GM18511 (cell line): ENCODE measurements around the gene USP12.
"Not testable (repeated sequence)": the region's sequence is repeated elsewhere in the genome, so short reads cannot be mapped to it uniquely, and the experiment has no call there.

Experiments used
- ATAC-seq: cut with Tn5 transposase; IDR thresholded peaks from one replicate; pipeline ENCODE4 v1.9.1; 2021; ENCODE audit warnings: mild to moderate bottlenecking, moderate library complexity; ENCODE audit not compliant: unreplicated experiment

The USP12 gene

GRCh38 chr13:27124571-27124970 is 47.0 kb downstream of the USP12 start:
- ATAC-seq = no peak

- ATAC-seq = not testable (repeated sequence)
Measured at GRCh38 chr13:27123445-27123844, 48.2 kb downstream of the USP12 start.

DNA sequence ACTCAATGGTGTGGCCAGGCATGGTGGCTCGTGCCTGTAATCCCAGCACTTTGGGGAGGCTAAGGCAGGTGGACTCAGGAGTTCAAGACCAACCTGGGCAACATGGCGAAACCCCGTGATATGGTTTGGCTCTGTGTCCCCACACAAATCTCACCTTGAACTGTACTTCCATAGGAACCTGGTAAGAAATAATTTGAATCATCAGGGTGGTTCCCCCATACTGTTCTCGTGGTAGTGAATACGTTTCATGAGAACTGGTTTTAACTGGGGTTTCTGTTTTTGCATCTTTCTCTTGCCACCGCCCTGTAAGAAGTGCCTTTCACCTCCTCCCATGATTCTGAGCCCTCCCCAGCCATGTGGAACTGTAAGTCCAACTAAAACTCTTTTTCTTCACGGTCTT is 49.6 kb downstream of the USP12 start:
- ATAC-seq = no peak

DNA sequence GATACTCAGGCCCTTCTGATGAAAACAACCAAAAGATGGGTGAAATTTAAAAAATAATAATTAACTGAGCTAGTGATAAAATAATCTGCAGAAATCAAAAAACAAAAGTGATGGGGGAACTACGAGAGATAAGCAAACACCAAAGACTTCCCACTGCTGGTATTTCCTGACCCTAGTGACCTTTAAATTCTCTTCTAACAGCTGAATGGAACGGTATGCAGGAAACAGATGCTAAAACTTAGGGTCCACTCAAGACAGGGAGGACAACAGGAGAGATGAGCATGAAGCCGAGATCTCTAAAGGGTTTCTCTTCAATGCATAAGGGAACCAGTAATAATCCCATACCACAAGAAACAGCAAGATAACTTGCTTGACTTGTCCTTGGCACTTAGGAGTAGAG is 50.8 kb downstream of the USP12 start:
- no peak for ATAC-seq

GRCh38 chr13:27120011-27120410 is 51.6 kb downstream of the USP12 start:
- ATAC-seq = no peak

DNA sequence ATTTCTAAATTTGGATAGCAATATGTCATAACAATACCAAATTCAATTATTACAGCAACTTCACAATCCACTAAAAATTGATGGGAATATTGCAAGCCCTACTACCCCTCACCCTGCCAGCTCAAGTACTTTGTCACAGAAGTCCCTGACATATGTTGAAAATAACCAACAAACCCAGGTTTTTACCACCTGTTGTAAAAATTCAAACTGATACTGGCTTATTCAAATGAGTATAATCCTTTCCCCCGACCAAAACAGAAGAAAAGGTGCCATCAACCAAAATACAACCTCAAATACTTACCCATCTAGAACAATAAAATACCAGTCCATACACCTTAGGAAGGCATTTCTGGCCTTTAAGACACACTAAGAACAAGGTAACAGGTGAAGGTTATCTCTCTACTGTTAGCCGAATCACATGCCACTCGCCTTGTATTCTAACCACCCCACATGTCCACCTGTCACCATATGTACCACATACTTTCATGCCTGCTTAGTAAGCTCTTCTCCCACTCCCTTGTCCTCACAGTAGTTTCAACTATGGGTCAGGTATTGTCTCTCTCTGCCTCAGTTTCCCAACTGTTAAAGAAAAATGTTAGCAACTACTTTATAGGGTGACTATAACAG is 53.1 kb downstream of the USP12 start:
- ATAC-seq = no peak

- no peak for ATAC-seq
Measured at GRCh38 chr13:27117952-27118351, 53.7 kb downstream of the USP12 start.

GRCh38 chr13:27117158-27117557 is 54.5 kb downstream of the USP12 start:
- ATAC-seq = no peak

DNA sequence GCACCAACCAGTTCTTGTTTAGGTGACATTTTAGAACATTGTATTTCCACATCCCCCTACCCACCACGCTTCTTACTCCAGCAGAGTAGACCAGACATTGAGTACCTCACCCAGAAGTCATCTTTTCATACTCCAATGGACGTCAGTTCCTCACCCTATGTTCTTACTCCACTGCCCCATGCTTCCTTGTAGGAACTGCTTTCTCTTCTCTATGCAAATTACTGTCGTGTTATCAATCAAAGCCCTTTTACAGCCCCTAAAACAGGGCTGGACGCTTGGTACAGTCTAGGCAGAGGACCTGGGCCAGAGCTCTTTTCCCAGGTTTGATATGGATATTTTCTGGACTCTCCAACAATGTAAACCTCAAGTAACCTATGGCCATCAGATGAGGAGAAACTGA is 58.2 kb downstream of the USP12 start:
- ATAC-seq = peak; percentile 56

DNA sequence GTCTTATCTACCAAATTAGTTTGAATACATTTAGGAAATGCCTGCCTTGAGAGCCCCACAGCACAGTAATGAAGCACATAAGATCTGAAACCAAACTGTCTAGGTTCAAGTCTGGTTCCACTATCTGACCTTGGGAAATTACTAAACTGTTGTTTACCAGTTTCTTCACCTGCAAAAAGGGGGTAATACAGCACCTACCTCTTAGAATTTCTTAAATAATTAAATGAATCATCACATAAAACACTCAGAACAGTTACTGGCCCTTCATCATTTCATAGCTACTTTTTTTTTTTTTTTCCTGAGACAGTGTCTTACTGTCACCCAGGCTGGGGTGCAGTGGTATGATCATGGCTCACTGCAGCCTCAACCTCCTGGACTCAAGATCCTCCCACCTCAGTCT is 59.6 kb downstream of the USP12 start:
- ATAC-seq = peak; percentile 46

DNA sequence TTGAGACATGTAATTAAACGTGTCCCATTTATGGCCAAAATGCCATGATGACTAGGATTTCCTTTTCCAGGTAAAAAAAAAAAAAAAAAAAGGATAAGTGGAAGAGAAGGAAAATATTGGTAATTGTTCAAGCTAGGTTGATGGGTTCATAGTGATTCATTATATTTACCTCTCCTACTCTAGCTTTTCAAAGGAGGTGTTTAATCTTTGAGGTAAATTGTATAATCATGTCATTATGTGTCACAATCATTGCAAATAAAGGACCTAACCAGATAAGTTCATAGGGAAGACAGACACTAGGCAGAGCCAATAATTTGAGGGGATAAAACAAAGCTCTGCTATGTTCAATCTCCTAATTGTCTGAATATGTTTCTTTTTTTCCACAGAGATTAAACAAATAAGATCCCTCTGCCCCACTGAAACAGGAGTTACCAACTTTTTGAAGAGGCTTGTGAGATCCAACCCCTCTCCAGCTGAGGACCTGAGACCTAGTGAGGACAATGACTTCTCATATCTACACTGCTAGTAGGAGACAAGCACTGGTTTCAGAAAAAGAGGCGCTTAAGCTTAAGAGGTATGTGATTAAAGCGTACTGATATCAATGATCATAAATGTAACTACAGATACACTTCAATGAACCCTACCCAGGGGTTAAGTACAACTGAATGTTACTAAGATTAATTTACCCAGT is 61.4 kb downstream of the USP12 start:
- ATAC-seq = no peak

- ATAC-seq = no peak
Measured at GRCh38 chr13:27106144-27106543, 65.5 kb downstream of the USP12 start.

DNA sequence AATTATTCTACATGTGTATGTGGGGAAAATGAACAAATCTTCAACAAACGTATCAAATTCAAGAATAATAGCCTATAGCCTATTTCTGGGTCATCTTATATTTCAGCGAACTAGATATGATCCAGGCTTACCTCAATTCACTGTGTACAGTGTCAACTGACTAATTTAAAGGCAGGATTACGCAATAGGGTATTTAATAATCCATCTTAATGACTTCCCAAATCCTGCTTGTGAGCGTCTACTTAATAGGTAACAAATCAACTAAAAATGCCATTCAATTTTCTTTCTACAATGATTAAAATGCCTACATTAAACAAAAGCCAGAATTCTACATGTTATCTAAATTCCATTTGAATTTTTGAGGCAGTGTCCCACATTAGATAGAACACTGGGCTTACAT is 67.0 kb downstream of the USP12 start:
- no peak for ATAC-seq

GRCh38 chr13:27101847-27102246 is 69.8 kb downstream of the USP12 start:
- ATAC-seq = no peak

DNA sequence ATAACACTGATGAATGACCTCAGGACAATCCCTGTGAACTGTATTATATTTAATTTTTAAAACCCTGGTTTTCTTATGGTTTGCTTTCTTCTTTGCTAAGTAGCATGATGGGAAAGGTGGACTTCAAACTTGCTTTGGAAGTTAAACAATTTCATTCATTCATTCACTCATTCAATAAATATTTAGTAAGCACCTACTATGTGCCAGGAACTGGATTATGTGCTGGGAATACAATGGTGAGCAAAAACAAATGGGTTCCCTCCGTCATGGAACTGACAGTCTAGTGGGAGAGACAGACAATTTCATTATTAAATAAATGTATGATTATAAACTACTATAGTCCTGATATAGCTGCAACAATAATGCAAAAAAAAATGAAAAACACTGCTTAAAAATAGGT is 70.3 kb downstream of the USP12 start:
- no peak for ATAC-seq

DNA sequence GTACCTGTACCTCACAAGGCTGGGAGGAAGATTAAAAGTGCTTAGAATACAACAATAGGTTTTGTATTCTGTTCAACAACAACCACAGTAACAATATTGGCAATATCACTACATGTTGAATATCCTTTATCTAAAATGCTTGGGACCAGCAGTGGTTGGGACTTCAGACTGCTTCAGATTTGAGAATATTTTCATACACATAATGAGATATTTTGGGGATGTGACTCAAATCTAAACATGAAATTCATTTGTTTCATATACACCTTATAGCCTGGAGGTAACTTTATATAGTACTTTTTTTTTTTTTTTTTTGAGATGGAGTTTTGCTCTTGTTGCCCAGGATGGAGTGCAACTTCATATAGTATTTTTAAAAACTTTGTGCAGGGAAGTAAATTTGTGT is 73.9 kb downstream of the USP12 start:
- ATAC-seq = no peak

GRCh38 chr13:27091451-27091850 is 80.2 kb downstream of the USP12 start:
- no peak for ATAC-seq

DNA sequence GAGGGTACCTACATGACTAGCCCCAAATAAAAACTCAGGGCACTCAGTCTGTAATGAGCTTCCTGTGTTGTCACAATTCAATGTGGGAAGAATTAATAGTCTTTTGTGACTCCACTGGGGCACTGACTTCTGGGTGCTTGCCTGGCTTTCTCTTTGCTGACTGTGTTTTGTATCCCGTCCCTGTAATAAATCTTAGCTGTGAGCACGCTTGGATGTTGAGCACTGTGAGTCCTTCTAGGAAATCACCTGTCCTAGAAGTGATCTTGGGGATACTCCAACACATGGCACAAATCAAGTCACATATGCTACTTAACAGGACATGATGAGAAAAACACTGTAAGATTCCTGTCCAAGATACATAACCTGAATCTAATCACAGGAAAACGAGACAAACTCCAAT is 83.0 kb downstream of the USP12 start:
- ATAC-seq = no peak

DNA sequence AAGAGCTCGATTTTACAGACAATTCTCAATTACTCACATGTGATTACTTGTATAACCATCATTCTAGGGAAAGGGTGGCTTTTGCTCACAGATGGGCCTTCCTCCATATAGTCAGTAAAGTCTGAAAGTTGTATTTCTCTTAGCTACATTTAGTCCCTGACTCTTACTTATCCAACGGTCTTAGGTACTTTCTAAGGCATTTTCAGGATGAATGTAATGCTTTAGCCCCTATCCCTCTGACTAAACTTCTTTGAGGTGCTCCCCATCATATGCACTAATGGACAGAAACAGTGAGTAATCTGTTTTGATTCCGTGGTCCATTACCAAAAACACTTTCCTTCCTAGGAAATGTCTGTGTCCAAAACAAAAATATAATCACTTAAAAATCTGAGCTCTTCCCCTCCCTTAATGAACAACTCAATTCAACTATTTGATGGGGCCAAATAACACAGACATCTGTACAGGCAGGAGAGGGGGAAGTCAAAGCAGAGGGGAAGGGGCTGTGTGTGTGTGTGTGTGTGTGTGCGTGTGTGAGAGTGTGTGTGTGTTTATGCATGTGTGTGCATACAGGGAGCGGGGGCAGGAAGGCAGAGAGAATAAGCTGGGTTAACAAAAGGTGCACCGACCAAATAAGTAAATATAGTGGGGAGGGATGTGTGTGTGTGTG is 84.9 kb downstream of the USP12 start:
- ATAC-seq = no peak

DNA sequence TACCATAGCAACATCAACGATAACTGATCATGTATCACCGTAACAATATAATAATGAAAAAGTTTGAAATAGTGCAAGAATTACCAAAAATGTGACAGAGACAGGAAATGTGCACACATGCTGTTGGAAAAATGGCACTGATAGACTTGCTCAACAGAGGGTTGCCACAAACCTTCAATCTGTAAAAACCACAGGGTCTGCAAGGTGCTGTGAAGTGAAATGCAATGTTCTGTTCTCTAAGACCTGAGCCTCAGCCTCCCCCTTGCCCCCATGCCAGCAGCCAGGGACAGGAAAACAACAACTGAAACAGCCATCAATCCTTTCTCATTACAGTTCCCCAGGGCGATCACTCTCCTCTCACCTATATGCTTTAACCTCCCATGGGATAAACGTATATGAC is 88.4 kb downstream of the USP12 start:
- no peak for ATAC-seq

DNA sequence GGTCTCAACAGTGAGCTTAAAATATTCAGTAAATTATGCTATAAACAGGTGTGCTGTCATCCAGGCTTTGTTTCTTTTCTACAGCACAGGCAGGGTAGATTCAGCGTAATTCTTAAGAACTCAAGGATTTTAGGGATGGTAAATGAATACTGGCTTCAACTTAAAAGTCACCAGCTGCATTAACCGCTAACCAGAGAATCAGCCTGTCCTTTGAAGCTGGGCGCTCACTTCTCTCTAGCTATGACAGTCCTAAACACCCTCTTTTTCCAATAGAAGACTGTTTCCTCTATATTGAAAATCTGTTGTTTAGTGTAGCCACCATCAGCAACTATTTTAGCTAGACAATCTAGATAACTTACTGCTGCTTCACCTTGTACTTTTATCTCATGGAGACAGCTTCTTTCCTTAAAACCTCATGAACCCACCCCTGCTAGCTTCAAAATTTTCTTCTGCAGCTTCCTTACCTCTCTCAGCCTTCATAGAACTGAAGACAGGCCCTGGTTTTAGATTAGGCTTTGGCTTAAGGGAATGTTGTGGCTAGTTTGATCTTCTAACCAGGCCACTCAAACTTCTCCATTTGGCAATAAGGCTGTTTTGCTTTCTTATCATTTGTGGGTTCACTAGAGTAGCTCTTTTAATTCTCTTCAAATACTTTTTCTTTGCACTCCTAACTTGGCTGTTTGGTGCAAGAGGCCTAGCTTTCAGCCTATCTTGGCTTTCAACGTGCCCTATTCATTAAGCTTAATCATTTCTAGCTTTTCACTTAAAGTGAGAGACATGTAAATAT is 89.5 kb downstream of the USP12 start:
- no peak for ATAC-seq
